ENCODE results near the gene CHST4. TPM values are rescaled to one million over a fixed set of nuclear protein-coding genes. Genes with fewer than 3 reads are reported as not detected.

The CHST4 gene
- total RNA-seq, 1 experiment from 2014 or later, result 0.14 TPM

GRCh38 chr16:71584543-71585317 is 58.5 kb downstream of the CHST4 start:
- no peaks in the 10 kb centered on the region for H3K36me3 Mint-ChIP-seq (ENCODE audit: insufficient read depth, unreplicated experiment)
- DNase-seq (ENCODE audit: unreplicated experiment), result no peak
- ChIA-PET CTCF (interaction anchor here (1.0 to 1.3 kb wide), 2 partner anchors 26 to 29 kb away, joined by 4 to 6 read pairs; no protein-coding TSS in a partner anchor), POLR2A (no interaction called here)
- H3K4me1 Mint-ChIP-seq (ENCODE audit: insufficient read depth, unreplicated experiment), result no peaks in the 10 kb centered on the region
- no peak overlapping the region for H3K27ac Mint-ChIP-seq (ENCODE audit: low read depth, unreplicated experiment)
- H3K4me3 Mint-ChIP-seq (ENCODE audit: unreplicated experiment), result no peak overlapping the region
- BruUV-seq (replicated peaks), result no TSS peak
- intact Hi-C loops (cut with micrococcal nuclease), result no loop called here
- TF ChIP-seq CTCF (IDR thresholded peaks at IDR 0.05; ENCODE audit: unreplicated experiment), result no peak
- H3K27me3 Mint-ChIP-seq (ENCODE audit: insufficient read depth, unreplicated experiment), result peaks cover 62% of the 10 kb centered on the region
- H3K9me3 Mint-ChIP-seq (ENCODE audit: unreplicated experiment), result no peaks in the 10 kb centered on the region

- POLR2A ChIA-PET, result no interaction called here
- TF ChIP-seq CTCF (IDR thresholded peaks at IDR 0.05; ENCODE audit: unreplicated experiment), result no peak
- H3K27me3 Mint-ChIP-seq (ENCODE audit: insufficient read depth, unreplicated experiment), result peaks cover 62% of the 10 kb centered on the region
- H3K27ac Mint-ChIP-seq (ENCODE audit: low read depth, unreplicated experiment), result no peak overlapping the region
- no TSS peak for BruUV-seq (replicated peaks)
- H3K4me1 Mint-ChIP-seq (ENCODE audit: insufficient read depth, unreplicated experiment), result no peaks in the 10 kb centered on the region
- CTCF ChIA-PET, result interaction anchor here (1.0 to 1.3 kb wide), 2 partner anchors 26 to 29 kb away, joined by 4 to 6 read pairs; no protein-coding TSS in a partner anchor
- no peaks in the 10 kb centered on the region for H3K9me3 Mint-ChIP-seq (ENCODE audit: unreplicated experiment)
- intact Hi-C loops (cut with micrococcal nuclease), result no loop called here
- H3K36me3 Mint-ChIP-seq (ENCODE audit: insufficient read depth, unreplicated experiment), result no peaks in the 10 kb centered on the region
- no peak overlapping the region for H3K4me3 Mint-ChIP-seq (ENCODE audit: unreplicated experiment)
- DNase-seq (ENCODE audit: unreplicated experiment), result no peak
These were observed 59.1 kb downstream of the CHST4 start for GRCh38 chr16:71585318-71585703.

Other genes starting within 250 kb of the CHST4 start
- gene CMTR2, start 237.0 kb upstream of the CHST4 start, total RNA-seq (2022), result 25.6 and 27.7 TPM in 2 replicates
- gene CALB2, start 167.7 kb upstream of the CHST4 start, total RNA-seq (2022), result 0.23 TPM in 1 of 2 replicates, not detected in the other
- not detected in 2 replicates for gene TLE7, start 84.4 kb upstream of the CHST4 start, total RNA-seq (2022)
- gene ZNF23, start 64.2 kb upstream of the CHST4 start, total RNA-seq (2022), result 12.6 and 13.7 TPM in 2 replicates
- 4.1 and 4.6 TPM in 2 replicates for gene ZNF19, start 37.1 kb upstream of the CHST4 start, total RNA-seq (2022)
- gene TAT, start 50.7 kb downstream of the CHST4 start, total RNA-seq (2022), result not detected in 2 replicates
- 1.1 and 1.3 TPM in 2 replicates for gene MARVELD3, start 99.8 kb downstream of the CHST4 start, total RNA-seq (2022)
- gene PHLPP2, start 198.3 kb downstream of the CHST4 start, total RNA-seq (2022), result 10.5 and 10.9 TPM in 2 replicates